ENCODE measurements around the gene KRT35.

DNA sequence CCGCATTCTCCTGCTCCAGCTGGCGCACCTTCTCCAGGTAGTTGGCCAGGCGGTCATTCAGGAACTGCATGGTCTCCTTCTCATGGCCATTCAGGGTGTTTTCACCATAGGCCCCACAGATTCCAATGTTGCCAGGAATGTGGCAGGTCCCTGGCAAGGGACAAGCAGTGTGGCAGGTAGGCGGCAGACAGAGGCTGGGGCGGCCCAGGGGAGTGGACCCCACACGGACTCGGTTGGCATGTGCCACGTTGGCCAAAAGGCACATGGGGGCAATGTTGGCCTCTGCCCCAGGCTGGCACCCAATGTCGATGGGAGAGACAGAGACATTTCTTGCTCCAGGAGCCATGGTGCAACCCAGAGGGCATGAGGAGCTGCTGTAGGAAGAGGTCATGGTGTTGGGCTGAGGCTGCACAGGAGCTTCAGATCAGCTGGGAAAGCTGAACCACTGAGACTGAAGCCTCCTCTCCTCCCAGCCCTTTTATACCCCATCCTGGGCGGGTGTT is 40.4 kb downstream of the KRT35 start, which contains the start of gene KRT38:
- TF ChIP-seq, protein P1, sequence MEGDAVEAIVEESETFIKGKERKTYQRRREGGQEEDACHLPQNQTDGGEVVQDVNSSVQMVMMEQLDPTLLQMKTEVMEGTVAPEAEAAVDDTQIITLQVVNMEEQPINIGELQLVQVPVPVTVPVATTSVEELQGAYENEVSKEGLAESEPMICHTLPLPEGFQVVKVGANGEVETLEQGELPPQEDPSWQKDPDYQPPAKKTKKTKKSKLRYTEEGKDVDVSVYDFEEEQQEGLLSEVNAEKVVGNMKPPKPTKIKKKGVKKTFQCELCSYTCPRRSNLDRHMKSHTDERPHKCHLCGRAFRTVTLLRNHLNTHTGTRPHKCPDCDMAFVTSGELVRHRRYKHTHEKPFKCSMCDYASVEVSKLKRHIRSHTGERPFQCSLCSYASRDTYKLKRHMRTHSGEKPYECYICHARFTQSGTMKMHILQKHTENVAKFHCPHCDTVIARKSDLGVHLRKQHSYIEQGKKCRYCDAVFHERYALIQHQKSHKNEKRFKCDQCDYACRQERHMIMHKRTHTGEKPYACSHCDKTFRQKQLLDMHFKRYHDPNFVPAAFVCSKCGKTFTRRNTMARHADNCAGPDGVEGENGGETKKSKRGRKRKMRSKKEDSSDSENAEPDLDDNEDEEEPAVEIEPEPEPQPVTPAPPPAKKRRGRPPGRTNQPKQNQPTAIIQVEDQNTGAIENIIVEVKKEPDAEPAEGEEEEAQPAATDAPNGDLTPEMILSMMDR (IDR thresholded peaks at IDR 0.05): no peak
- TF ChIP-seq POLR2A (IDR thresholded peaks at IDR 0.05): no peak

All from stomach (tissue), 4 donors.